Activated naive CD8-positive, alpha-beta T cell (primary cell): ENCODE measurements around the gene TGM6.

Experiments used
- H3K27ac Mint-ChIP-seq: one replicate; pipeline ENCODE4 v1.8.0; 2021; ENCODE audit warnings: mixed read lengths
- H3K27me3 Mint-ChIP-seq: one replicate; pipeline ENCODE4 v1.8.0; 2021; ENCODE audit warnings: mixed read lengths
- H3K36me3 Mint-ChIP-seq: one replicate; pipeline ENCODE4 v1.8.0; 2021; ENCODE audit warnings: mixed read lengths
- H3K4me1 Mint-ChIP-seq: one replicate; pipeline ENCODE4 v1.8.0; 2021; ENCODE audit warnings: low read depth, mixed read lengths
- H3K4me3 Mint-ChIP-seq: one replicate; pipeline ENCODE4 v1.8.0; 2021; ENCODE audit warnings: mild to moderate bottlenecking, mixed read lengths
- H3K9me3 Mint-ChIP-seq: one replicate; pipeline ENCODE4 v1.8.0; 2021; ENCODE audit warnings: low read depth, mixed read lengths

TGM6 gene

GRCh38 chr20:2380601-2381000, at the start of gene TGM6:
Gene TGM6, plus strand, starts transcription at chr20:2380901. Its CDS starts 68 bp downstream, at chr20:2380969.
- Mint-ChIP-seq H3K27ac (no peak within 1 kb of the TSS), H3K36me3 (no peaks in the 10 kb centered on the region), H3K9me3 (no peaks in the 10 kb centered on the region), H3K4me1 (peaks cover 30% of the 10 kb centered on the region), H3K4me3 (no peak within 1 kb of the TSS), H3K27me3 (peaks cover 3% of the 10 kb centered on the region)

- H3K9me3 Mint-ChIP-seq = no peaks in the 10 kb centered on the region
- H3K36me3 Mint-ChIP-seq = no peaks in the 10 kb centered on the region
- H3K4me1 Mint-ChIP-seq = no peaks in the 10 kb centered on the region
- H3K27me3 Mint-ChIP-seq = peaks cover 11% of the 10 kb centered on the region
- no peak overlapping the region for H3K4me3 Mint-ChIP-seq
- H3K27ac Mint-ChIP-seq = no peak overlapping the region
These were observed 49.6 kb upstream of the TGM6 start for GRCh38 chr20:2331106-2331505.

GRCh38 chr20:2331901-2332565, 48.7 kb upstream of the TGM6 start:
- no peaks in the 10 kb centered on the region for H3K9me3 Mint-ChIP-seq
- H3K27ac Mint-ChIP-seq = no peak overlapping the region
- peaks cover 11% of the 10 kb centered on the region for H3K27me3 Mint-ChIP-seq
- no peak overlapping the region for H3K4me3 Mint-ChIP-seq
- H3K4me1 Mint-ChIP-seq = no peaks in the 10 kb centered on the region
- H3K36me3 Mint-ChIP-seq = no peaks in the 10 kb centered on the region

GRCh38 chr20:2332711-2333110, 48.0 kb upstream of the TGM6 start:
- Mint-ChIP-seq H3K27me3 (peaks cover 8% of the 10 kb centered on the region), H3K4me3 (no peak overlapping the region)

GRCh38 chr20:2333821-2334220, 46.9 kb upstream of the TGM6 start:
- Mint-ChIP-seq H3K9me3 (no peaks in the 10 kb centered on the region), H3K36me3 (no peaks in the 10 kb centered on the region), H3K4me3 (no peak overlapping the region), H3K4me1 (no peaks in the 10 kb centered on the region), H3K27ac (no peak overlapping the region), H3K27me3 (peaks cover 6% of the 10 kb centered on the region)

More at GRCh38 chr20:2332711-2333110, 48.0 kb upstream of the TGM6 start:
- Mint-ChIP-seq H3K27ac (no peak overlapping the region), H3K36me3 (no peaks in the 10 kb centered on the region), H3K4me1 (no peaks in the 10 kb centered on the region), H3K9me3 (no peaks in the 10 kb centered on the region)

- H3K27ac Mint-ChIP-seq = no peak overlapping the region
- H3K4me3 Mint-ChIP-seq = no peak overlapping the region
- H3K27me3 Mint-ChIP-seq = peaks cover 4% of the 10 kb centered on the region
- H3K4me1 Mint-ChIP-seq = no peaks in the 10 kb centered on the region
- no peaks in the 10 kb centered on the region for H3K9me3 Mint-ChIP-seq
- no peaks in the 10 kb centered on the region for H3K36me3 Mint-ChIP-seq
These were observed 45.4 kb upstream of the TGM6 start for GRCh38 chr20:2335096-2335870.

- H3K4me1 Mint-ChIP-seq = no peaks in the 10 kb centered on the region
- H3K27me3 Mint-ChIP-seq = peaks cover 4% of the 10 kb centered on the region
- no peak overlapping the region for H3K4me3 Mint-ChIP-seq
- no peaks in the 10 kb centered on the region for H3K36me3 Mint-ChIP-seq
- H3K27ac Mint-ChIP-seq = no peak overlapping the region
- H3K9me3 Mint-ChIP-seq = no peaks in the 10 kb centered on the region
These were observed 44.2 kb upstream of the TGM6 start for GRCh38 chr20:2336471-2336870.

- Mint-ChIP-seq H3K36me3 (no peaks in the 10 kb centered on the region), H3K27ac (no peak overlapping the region), H3K4me1 (no peaks in the 10 kb centered on the region), H3K4me3 (no peak overlapping the region), H3K9me3 (no peaks in the 10 kb centered on the region), H3K27me3 (peaks cover 4% of the 10 kb centered on the region)
These were observed 43.6 kb upstream of the TGM6 start for GRCh38 chr20:2337142-2337541.

- Mint-ChIP-seq H3K4me3 (no peak overlapping the region), H3K27me3 (peaks cover 4% of the 10 kb centered on the region), H3K36me3 (no peaks in the 10 kb centered on the region), H3K9me3 (no peaks in the 10 kb centered on the region), H3K4me1 (no peaks in the 10 kb centered on the region), H3K27ac (no peak overlapping the region)
These were observed 42.2 kb upstream of the TGM6 start for GRCh38 chr20:2338411-2339066.

GRCh38 chr20:2340136-2340535, 40.6 kb upstream of the TGM6 start:
- Mint-ChIP-seq H3K36me3 (no peaks in the 10 kb centered on the region), H3K4me1 (no peaks in the 10 kb centered on the region), H3K9me3 (no peaks in the 10 kb centered on the region), H3K4me3 (no peak overlapping the region), H3K27ac (no peak overlapping the region), H3K27me3 (peaks cover 4% of the 10 kb centered on the region)

- H3K27me3 Mint-ChIP-seq = peaks cover 4% of the 10 kb centered on the region
- H3K27ac Mint-ChIP-seq = no peak overlapping the region
- no peaks in the 10 kb centered on the region for H3K9me3 Mint-ChIP-seq
- no peak overlapping the region for H3K4me3 Mint-ChIP-seq
- no peaks in the 10 kb centered on the region for H3K4me1 Mint-ChIP-seq
- H3K36me3 Mint-ChIP-seq = no peaks in the 10 kb centered on the region
These were observed 39.9 kb upstream of the TGM6 start for GRCh38 chr20:2340823-2341222.

- H3K9me3 Mint-ChIP-seq = no peaks in the 10 kb centered on the region
- no peak overlapping the region for H3K4me3 Mint-ChIP-seq
- H3K4me1 Mint-ChIP-seq = no peaks in the 10 kb centered on the region
- peaks cover 4% of the 10 kb centered on the region for H3K27me3 Mint-ChIP-seq
- no peaks in the 10 kb centered on the region for H3K36me3 Mint-ChIP-seq
- no peak overlapping the region for H3K27ac Mint-ChIP-seq
These were observed 39.4 kb upstream of the TGM6 start for GRCh38 chr20:2341336-2341735.

- peaks cover 1% of the 10 kb centered on the region for H3K27me3 Mint-ChIP-seq
- H3K36me3 Mint-ChIP-seq = no peaks in the 10 kb centered on the region
- H3K27ac Mint-ChIP-seq = no peak overlapping the region
- H3K4me1 Mint-ChIP-seq = no peaks in the 10 kb centered on the region
- no peaks in the 10 kb centered on the region for H3K9me3 Mint-ChIP-seq
- no peak overlapping the region for H3K4me3 Mint-ChIP-seq
These were observed 38.5 kb upstream of the TGM6 start for GRCh38 chr20:2342243-2342642.

GRCh38 chr20:2346188-2346587, 34.5 kb upstream of the TGM6 start:
- no peaks in the 10 kb centered on the region for H3K9me3 Mint-ChIP-seq
- H3K36me3 Mint-ChIP-seq = no peaks in the 10 kb centered on the region
- no peak overlapping the region for H3K4me3 Mint-ChIP-seq
- peaks cover 4% of the 10 kb centered on the region for H3K27me3 Mint-ChIP-seq
- H3K4me1 Mint-ChIP-seq = no peaks in the 10 kb centered on the region
- H3K27ac Mint-ChIP-seq = no peak overlapping the region

GRCh38 chr20:2348336-2348735, 32.4 kb upstream of the TGM6 start:
- H3K27ac Mint-ChIP-seq = no peak overlapping the region
- H3K4me3 Mint-ChIP-seq = no peak overlapping the region
- H3K36me3 Mint-ChIP-seq = no peaks in the 10 kb centered on the region
- peaks cover 3% of the 10 kb centered on the region for H3K4me1 Mint-ChIP-seq
- peaks cover 8% of the 10 kb centered on the region for H3K27me3 Mint-ChIP-seq
- H3K9me3 Mint-ChIP-seq = no peaks in the 10 kb centered on the region
